Measurements from ENCODE around the gene CYTH1.

DNA sequence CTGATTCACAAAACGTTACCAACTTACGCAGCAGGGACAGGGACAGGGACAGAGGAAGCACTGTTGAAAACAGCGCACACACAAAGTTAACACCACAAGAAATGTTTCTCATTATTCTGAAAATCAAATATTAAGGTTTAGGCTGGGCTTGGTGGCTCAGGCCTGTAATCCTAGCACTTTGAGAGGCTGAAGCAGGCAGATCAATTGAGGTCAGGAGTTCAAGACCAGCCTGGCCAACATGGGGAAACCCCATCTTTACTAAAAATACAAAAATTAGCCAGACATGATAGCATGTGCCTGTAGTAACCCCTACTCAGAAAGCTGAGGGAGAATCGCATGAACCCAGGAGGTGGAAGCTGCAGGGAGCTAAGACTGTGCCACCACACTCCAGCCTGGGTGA is 4.2 kb downstream of the CYTH1 start:
- TF ChIP-seq NRF1 (IDR thresholded peaks at IDR 0.05; ENCODE audit: low read depth, low read length), result no peak
- TF ChIP-seq ELF1 (IDR thresholded peaks at IDR 0.05), result no peak
- TF ChIP-seq, protein P1, sequence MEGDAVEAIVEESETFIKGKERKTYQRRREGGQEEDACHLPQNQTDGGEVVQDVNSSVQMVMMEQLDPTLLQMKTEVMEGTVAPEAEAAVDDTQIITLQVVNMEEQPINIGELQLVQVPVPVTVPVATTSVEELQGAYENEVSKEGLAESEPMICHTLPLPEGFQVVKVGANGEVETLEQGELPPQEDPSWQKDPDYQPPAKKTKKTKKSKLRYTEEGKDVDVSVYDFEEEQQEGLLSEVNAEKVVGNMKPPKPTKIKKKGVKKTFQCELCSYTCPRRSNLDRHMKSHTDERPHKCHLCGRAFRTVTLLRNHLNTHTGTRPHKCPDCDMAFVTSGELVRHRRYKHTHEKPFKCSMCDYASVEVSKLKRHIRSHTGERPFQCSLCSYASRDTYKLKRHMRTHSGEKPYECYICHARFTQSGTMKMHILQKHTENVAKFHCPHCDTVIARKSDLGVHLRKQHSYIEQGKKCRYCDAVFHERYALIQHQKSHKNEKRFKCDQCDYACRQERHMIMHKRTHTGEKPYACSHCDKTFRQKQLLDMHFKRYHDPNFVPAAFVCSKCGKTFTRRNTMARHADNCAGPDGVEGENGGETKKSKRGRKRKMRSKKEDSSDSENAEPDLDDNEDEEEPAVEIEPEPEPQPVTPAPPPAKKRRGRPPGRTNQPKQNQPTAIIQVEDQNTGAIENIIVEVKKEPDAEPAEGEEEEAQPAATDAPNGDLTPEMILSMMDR (IDR thresholded peaks at IDR 0.05), result no peak
- no peak for TF ChIP-seq TAF1 (IDR thresholded peaks at IDR 0.05; ENCODE audit: borderline replicate concordance, low read depth, low read length)
- TF ChIP-seq GABPA (IDR thresholded peaks at IDR 0.05; ENCODE audit: low read depth), result no peak
- TF ChIP-seq, protein P2, sequence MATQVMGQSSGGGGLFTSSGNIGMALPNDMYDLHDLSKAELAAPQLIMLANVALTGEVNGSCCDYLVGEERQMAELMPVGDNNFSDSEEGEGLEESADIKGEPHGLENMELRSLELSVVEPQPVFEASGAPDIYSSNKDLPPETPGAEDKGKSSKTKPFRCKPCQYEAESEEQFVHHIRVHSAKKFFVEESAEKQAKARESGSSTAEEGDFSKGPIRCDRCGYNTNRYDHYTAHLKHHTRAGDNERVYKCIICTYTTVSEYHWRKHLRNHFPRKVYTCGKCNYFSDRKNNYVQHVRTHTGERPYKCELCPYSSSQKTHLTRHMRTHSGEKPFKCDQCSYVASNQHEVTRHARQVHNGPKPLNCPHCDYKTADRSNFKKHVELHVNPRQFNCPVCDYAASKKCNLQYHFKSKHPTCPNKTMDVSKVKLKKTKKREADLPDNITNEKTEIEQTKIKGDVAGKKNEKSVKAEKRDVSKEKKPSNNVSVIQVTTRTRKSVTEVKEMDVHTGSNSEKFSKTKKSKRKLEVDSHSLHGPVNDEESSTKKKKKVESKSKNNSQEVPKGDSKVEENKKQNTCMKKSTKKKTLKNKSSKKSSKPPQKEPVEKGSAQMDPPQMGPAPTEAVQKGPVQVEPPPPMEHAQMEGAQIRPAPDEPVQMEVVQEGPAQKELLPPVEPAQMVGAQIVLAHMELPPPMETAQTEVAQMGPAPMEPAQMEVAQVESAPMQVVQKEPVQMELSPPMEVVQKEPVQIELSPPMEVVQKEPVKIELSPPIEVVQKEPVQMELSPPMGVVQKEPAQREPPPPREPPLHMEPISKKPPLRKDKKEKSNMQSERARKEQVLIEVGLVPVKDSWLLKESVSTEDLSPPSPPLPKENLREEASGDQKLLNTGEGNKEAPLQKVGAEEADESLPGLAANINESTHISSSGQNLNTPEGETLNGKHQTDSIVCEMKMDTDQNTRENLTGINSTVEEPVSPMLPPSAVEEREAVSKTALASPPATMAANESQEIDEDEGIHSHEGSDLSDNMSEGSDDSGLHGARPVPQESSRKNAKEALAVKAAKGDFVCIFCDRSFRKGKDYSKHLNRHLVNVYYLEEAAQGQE (IDR thresholded peaks at IDR 0.05; ENCODE audit: low read depth, low read length), result no peak
- no peak for TF ChIP-seq SIN3A (IDR thresholded peaks at IDR 0.05; ENCODE audit: borderline replicate concordance, low read depth, low read length)
- no peak for TF ChIP-seq MEF2A (IDR thresholded peaks at IDR 0.05; ENCODE audit: borderline replicate concordance, low read depth)
- no peak for TF ChIP-seq EP300 (IDR thresholded peaks at IDR 0.05; ENCODE audit: borderline replicate concordance in 1 of 2, low read depth in 1 of 2, low read length in 1 of 2)
- TF ChIP-seq EZH2phosphoT487 (IDR thresholded peaks at IDR 0.05; ENCODE audit: borderline replicate concordance, low read depth), result no peak
- TF ChIP-seq YY1 (IDR thresholded peaks at IDR 0.05; ENCODE audit: low read depth), result no peak
- TF ChIP-seq POLR2AphosphoS5 (IDR thresholded peaks at IDR 0.05; ENCODE audit: low read depth, low read length), result no peak
- TF ChIP-seq RAD21 (IDR thresholded peaks at IDR 0.05; ENCODE audit: low read length), result no peak
- TF ChIP-seq, protein P3, sequence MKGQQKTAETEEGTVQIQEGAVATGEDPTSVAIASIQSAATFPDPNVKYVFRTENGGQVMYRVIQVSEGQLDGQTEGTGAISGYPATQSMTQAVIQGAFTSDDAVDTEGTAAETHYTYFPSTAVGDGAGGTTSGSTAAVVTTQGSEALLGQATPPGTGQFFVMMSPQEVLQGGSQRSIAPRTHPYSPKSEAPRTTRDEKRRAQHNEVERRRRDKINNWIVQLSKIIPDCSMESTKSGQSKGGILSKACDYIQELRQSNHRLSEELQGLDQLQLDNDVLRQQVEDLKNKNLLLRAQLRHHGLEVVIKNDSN (IDR thresholded peaks at IDR 0.05; ENCODE audit: borderline replicate concordance, low read depth), result no peak
